Stimulated activated CD8-positive, alpha-beta memory T cell treated with anti-CD3 and anti-CD28 coated beads, Interleukin-12 subunit alpha, Interleukin-12 subunit beta, amount 100 ng/mL, for 4 hours (primary cell): Measurements from ENCODE around the gene ACVR1C.
"Not testable (repeated sequence)": the region's sequence is repeated elsewhere in the genome, so short reads cannot be mapped to it uniquely, and the experiment has no call there.

Experiments
- DNase-seq: peaks from one replicate; pipeline ENCODE4 v3.0.0-alpha.2; 2020; ENCODE audit warnings: low read depth

ACVR1C gene

GRCh38 chr2:157574165-157574564 is 54.5 kb downstream of the ACVR1C start:
- no peak for DNase-seq

- no peak for DNase-seq
Measured at GRCh38 chr2:157572725-157573124, 55.9 kb downstream of the ACVR1C start.

GRCh38 chr2:157566623-157567022 is 62.0 kb downstream of the ACVR1C start:
- not testable (repeated sequence) for DNase-seq

GRCh38 chr2:157566113-157566512 is 62.6 kb downstream of the ACVR1C start:
- DNase-seq, result not testable (repeated sequence)

DNA sequence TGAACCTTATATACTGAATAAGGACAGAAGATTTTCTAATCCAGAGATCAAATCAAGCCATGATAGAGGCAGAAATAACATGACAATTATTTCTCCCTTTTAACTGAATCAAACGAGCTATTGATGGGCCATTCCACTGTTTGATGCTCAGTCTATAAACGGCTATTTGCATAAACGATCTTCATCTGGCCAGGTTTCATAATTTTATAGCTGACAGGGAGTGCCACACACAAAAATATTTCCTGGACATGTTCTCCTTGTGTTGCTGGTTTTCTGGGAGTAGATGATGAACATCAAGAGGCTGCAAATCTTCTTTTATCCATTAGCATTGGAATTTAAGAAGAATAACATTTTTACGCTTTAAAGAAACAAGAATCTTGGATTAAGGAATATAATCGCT is 63.1 kb downstream of the ACVR1C start:
- no peak for DNase-seq

- DNase-seq, result no peak
Measured at GRCh38 chr2:157559890-157560289, 68.8 kb downstream of the ACVR1C start.

DNA sequence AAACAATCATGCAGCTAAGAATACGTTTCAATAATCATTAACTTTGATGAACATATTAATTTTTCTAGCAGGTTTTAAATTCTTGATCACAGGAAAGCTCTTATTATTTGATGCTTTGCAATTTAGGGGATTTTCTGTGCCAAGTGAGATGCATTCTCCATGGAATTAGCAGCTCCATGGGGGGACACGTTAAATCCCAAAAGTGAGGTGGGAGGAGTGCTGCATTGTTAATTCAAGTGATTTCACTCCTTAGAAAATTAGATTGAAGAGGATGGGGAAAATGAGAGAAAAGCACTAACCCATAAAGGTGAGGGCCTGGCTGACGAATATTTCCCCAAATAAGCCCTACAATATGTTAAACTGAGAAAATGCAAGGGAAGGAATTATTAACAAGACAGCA is 69.2 kb downstream of the ACVR1C start:
- DNase-seq, result no peak

- DNase-seq, result no peak
Measured at GRCh38 chr2:157559061-157559460, 69.6 kb downstream of the ACVR1C start.

- DNase-seq, result no peak
Measured at GRCh38 chr2:157557770-157558169, 70.9 kb downstream of the ACVR1C start.

DNA sequence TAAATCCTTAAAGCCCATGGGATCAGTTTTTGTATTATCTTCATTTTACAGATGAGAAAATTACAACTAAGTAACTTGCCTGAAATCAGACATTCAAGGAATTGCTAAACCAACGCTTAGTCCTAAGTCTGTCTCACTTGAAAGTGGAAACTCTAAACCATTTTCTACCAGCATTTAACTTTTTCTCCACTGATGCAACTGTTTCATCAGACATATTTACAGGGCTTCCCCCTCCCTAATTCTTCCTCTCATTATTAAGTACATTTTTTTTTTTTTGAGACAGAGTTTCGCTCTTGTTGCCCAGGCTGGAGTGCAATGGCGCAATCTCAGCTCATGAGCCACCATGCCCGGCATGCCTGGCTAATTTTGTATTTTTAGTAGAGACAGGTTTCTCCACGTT is 88.6 kb downstream of the ACVR1C start:
- no peak for DNase-seq

GRCh38 chr2:157538064-157538463 is 90.6 kb downstream of the ACVR1C start:
- DNase-seq, result no peak

DNA sequence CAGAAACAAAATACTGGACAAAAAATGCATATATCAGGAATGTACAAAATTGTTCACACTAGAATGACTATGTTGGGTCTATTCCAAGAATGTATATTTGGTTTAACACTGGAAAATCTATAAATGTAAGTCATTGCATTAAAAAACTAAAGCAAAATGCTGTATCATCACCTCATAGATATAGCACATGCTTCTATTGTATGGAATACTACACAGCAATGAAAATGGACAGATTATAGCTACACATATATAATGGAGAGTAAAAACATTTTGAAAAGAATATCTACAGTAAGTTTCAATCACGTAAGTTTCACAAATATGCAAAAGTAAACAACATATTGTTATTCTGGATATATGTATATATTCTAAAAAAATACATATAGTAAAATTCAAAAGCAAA is 91.8 kb downstream of the ACVR1C start:
- DNase-seq, result no peak

- no peak for DNase-seq
Measured at GRCh38 chr2:157528963-157529751, 99.5 kb downstream of the ACVR1C start.

DNA sequence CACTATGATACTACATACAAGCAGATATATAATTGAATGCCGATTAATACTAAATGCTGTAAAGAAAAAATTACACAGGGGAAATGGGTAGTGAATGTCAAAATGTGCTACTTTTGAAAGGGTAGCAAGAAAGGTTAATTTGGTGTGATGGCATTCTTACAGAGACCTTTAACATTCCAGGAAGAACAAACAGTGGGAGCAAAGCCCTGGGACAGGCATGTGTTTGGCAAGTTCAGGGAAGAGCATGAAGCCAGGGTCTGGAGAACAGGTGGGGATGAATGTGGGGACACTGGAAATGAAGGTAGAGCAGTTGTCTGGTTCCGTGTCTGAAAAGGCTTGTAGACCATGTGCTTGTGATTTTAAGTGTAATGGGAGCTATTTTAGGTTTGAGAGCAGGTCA is 102.6 kb downstream of the ACVR1C start:
- DNase-seq, result no peak

- DNase-seq, result no peak
Measured at GRCh38 chr2:157523270-157524247, 105.1 kb downstream of the ACVR1C start.

DNA sequence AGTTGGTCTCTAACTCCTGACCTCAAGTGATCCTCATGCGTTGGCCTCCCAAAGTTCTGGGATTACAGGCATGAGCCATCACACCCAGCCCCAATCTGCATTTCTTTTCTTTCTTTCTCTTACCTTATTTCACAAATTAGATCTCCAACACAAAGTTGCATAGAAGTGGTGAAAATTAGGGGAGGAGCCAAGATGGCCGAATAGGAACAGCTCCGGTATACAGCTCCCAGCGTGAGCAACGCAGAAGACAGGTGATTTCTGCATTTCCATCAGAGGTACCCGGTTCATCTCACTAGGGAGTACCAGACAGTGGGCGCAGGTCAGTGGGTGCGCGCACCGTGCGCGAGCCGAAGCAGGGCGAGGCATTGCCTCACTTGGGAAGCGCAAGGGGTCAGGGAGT is 113.7 kb downstream of the ACVR1C start:
- not testable (repeated sequence) for DNase-seq

DNA sequence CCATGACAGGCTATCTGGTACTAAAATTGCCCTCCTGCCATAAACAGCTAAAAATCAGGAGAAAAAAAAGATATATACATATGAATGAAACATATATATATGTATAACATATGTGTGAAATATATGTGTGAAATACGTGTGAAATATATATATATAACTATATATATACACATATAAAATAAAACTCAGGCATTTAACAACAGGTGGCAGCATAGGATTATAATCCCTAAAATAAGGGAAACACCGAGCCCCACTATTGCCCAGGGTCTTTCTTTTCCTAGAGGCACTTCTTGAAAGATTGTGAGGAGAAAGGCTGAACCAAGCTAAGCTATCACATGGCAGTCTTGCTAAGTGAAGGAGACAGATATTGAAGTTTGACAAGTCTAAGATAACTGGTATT is 118.9 kb downstream of the ACVR1C start:
- DNase-seq, result no peak

DNA sequence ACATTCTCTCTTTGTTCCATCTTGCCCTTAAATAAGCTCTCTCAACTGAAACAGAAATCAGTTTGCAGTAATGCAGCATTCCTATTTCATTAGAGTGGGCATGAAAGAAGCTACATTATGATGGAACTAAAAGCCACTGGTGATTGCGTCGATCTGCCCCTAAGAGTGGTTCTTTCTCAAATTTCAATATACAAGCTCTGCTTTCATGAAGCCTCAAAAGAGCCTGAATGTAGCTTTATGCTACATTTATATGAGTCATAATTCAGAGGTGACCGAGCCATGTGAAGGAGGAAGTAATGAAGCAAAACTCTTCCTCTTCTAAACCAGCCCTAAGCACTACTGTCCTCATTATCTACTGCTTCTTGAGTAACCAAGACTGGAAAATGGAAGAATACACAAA is 120.0 kb downstream of the ACVR1C start:
- DNase-seq, result no peak

DNA sequence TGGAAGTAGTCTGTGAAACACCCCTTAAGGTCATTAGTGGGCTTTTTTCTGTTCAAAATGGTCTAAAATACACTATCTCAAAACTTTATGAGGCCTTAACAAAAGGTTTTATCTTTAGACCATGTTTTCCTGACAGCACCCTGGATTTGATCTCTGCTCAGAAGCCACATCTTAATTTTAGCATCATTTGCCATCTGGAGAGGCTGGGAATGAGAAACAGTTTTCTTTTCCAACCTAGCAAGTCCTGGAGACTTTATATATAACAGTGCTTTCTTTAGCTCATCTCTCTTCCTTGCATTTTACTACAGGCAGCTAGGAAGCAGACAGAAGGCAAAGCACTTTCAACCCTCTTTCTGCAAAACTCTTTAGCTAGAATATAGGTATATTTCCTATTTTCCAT is 122.1 kb downstream of the ACVR1C start:
- no peak for DNase-seq

DNA sequence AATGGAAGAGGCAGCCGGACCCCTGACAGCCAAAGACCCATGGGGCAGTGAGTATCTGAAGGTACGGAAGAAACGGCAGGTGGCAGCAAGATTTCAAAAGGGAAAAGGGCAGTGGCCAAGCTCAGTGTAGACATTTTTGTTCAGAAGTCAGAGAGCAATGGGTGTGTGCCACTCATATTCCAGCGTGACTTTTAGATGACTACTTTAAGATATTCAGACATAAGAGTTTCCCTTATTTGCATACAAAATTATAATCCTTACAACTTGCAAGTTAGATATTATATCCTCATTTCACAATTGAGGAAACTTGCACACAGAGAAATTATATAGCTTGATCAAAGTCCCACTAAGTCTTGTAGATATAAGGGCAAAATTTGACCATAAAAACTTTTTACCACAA is 124.0 kb downstream of the ACVR1C start:
- no peak for DNase-seq

GRCh38 chr2:157501026-157501425 is 127.6 kb downstream of the ACVR1C start:
- no peak for DNase-seq

GRCh38 chr2:157500334-157500733 is 128.3 kb downstream of the ACVR1C start:
- no peak for DNase-seq

GRCh38 chr2:157498483-157498882 is 130.2 kb downstream of the ACVR1C start:
- DNase-seq, result no peak
